A673 (cell line): ENCODE measurements around the gene EVA1C.

Source experiments
- EZH2 ChIP-seq: fragments of 200-600 bp; sonication (generic); IDR thresholded peaks from 2 replicates; pipeline ENCODE4 v1.6.1; 2017; ENCODE audit warnings: borderline replicate concordance, low read depth, mild to moderate bottlenecking, mixed read lengths, antibody characterized with exemption, low read length; ENCODE audit not compliant: poor library complexity, severe bottlenecking
- TF ChIP-seq, protein P1 (sequence below): fragments of 300-800, 200-600 bp; sonication (generic); conservative IDR thresholded peaks from 2 replicates; pipeline ENCODE4 v1.5.1; 2017; ENCODE audit warnings: low read depth, mild to moderate bottlenecking, antibody characterized with exemption, low read length, moderate library complexity, mixed read lengths

DNA sequence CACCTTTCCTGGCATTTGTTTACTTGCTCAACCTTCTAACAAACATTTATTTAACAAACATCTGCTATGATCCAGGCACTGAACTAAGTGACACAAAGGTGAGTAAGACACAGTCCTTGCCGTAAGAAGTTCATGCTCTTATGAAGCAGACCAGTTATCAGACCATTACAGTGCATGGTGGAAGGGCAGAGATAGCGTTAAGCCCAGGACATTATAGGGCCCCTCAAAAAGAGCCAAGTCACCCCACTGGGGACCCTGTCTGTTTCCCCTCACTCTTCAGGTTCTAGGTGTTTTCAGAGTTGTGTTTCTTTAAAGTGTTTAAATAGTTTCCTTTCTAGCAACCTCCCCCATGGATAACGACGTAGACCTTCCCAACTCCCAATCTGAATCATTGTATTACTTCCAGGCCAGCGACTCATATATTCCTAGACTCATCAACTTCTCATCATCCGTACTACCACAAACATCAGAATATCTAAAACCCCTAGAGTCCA lies 133.5 kb downstream of the EVA1C start:
- TF ChIP-seq, protein P1, sequence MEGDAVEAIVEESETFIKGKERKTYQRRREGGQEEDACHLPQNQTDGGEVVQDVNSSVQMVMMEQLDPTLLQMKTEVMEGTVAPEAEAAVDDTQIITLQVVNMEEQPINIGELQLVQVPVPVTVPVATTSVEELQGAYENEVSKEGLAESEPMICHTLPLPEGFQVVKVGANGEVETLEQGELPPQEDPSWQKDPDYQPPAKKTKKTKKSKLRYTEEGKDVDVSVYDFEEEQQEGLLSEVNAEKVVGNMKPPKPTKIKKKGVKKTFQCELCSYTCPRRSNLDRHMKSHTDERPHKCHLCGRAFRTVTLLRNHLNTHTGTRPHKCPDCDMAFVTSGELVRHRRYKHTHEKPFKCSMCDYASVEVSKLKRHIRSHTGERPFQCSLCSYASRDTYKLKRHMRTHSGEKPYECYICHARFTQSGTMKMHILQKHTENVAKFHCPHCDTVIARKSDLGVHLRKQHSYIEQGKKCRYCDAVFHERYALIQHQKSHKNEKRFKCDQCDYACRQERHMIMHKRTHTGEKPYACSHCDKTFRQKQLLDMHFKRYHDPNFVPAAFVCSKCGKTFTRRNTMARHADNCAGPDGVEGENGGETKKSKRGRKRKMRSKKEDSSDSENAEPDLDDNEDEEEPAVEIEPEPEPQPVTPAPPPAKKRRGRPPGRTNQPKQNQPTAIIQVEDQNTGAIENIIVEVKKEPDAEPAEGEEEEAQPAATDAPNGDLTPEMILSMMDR: no peak
- no peak for TF ChIP-seq EZH2
